Measurements from ENCODE around the gene GEMIN5.

The GEMIN5 gene

DNA sequence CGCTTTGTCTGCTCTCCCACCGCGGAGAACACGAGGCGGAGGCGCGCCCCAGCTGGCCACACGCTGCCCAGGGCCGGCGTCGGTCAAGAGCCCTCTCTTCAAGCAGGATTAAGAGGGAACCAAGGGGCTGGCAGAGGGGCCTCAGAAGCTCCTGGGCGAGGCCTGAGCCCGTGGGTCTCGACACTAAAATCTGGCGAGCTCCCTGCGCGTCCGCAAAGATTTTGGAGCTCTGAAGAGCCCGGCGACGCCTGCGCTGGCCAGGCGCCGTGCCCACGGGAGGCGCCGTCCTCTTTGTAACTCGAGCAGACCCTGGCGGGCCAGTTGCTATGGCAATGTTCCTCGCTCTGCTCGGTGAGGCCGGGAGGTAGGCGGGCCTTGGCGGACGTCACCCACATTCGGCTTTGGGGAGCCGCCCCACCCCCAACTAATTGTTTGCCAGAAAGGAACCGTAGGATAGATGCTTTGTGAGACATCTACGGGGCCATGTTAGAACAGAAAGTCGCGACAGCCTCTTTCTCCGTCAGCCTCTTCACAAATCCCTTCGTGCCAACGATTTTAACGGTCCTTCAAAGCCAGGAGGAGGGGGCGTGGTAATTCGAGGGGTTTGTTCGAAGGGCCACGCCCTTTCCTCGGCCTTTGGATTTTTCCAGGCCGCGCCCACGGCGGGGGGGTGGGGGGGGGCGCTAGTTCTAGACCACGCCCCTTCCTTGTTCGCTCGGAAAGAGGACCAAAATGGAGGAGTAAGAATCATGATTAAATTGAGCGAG lies 80.3 kb downstream of the GEMIN5 start:
- in situ Hi-C loops (cut with MboI; ENCODE audit: low sequenced_read_pairs): no loop called here

DNA sequence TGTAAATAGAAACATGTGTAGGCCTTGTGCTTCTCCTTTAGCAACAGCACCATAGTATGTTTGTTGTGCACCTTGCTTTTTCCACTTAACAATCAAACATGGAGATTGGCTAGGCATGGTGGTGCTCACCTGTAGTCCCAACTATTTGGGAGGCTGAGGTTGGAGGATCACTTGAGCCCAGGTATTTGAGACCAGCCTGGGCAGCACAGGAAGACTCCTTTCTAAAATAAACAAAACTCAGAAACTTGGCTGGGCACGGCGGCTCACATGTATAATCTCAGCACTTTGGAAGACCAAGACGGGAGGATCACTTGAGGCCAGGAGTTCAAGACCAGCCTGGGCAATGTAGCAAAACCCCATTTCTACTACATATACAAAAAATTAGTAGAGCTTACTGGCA lies 86.7 kb downstream of the GEMIN5 start:
- in situ Hi-C loops (cut with MboI; ENCODE audit: low sequenced_read_pairs): no loop called here

DNA sequence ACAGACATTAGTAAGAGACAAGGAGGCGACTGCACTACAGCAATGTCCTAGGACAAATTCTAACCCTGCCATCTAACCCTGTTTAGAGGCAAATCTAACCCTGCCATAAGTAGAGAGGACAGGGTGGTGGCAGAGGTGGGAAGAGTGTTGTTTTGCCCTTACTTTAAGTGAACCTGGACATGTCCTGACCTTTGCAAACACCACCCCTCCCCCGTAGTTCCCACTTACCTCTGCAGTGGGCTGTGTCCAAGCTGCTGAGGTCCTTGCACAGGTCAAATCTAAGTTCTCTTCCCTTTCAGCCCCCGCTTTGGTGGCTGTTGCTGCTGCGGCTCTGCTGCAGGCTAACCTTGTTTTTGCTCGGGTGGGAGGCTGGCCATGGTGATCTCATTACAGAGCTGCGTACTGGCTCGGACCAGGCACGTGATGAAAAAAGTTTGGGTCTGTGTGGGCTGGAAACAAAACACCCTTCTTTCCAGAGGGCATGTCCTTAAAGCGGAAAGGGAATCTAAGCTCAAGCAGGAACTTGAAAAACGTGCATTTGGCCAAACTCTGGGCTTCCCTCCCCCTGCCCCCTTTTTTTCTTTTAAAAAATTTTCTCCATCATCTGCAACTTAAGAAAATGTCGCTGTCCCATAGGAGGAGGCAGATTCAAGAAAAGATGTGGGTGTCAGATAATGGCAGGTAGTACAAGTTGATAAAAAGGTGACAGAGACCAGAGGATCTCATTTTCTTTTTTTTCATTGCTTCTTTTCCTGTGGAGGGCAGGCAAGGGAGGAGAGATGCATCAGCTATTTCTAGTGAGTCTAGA lies 87.6 kb downstream of the GEMIN5 start, which contains the start of gene FAXDC2:
Gene FAXDC2 (minus strand): TSS at position 349 of the 808 bp plus-strand sequence. CDS start 12,425 bp downstream, outside the sequence.
- in situ Hi-C loops (cut with MboI; ENCODE audit: low sequenced_read_pairs): no loop called here

DNA sequence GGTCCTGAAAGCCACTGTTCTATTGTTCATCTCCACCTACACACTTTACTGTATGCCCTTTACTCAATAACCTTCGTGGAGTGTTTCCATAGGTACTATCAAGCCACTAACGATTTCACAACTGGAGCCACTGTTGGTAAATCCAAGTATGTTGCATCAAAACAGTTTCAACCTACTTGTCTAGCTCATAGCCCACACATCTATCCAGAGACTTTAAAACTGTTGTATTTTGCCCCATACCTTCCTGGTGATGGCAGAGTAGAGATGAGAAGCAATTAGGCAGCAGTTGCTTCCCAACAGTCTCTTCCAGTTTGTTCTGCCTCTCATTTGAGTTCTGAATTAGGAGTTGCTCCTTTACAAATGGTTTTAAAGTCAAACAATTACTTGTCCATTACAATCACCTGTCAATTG lies 88.2 kb downstream of the GEMIN5 start:
- in situ Hi-C loops (cut with MboI; ENCODE audit: low sequenced_read_pairs): no loop called here

- in situ Hi-C loops (cut with MboI; ENCODE audit: low sequenced_read_pairs): no loop called here
Measured at GRCh38 chr5:154849264-154849785, 88.7 kb downstream of the GEMIN5 start.

GRCh38 chr5:154844809-154845208 lies 93.2 kb downstream of the GEMIN5 start:
- in situ Hi-C loops (cut with MboI; ENCODE audit: low sequenced_read_pairs): no loop called here

- in situ Hi-C loops (cut with MboI; ENCODE audit: low sequenced_read_pairs): no loop called here
Measured at GRCh38 chr5:154842689-154843530, 95.1 kb downstream of the GEMIN5 start.

- in situ Hi-C loops (cut with MboI; ENCODE audit: low sequenced_read_pairs): no loop called here
Measured at GRCh38 chr5:154841273-154841661, 96.7 kb downstream of the GEMIN5 start.

DNA sequence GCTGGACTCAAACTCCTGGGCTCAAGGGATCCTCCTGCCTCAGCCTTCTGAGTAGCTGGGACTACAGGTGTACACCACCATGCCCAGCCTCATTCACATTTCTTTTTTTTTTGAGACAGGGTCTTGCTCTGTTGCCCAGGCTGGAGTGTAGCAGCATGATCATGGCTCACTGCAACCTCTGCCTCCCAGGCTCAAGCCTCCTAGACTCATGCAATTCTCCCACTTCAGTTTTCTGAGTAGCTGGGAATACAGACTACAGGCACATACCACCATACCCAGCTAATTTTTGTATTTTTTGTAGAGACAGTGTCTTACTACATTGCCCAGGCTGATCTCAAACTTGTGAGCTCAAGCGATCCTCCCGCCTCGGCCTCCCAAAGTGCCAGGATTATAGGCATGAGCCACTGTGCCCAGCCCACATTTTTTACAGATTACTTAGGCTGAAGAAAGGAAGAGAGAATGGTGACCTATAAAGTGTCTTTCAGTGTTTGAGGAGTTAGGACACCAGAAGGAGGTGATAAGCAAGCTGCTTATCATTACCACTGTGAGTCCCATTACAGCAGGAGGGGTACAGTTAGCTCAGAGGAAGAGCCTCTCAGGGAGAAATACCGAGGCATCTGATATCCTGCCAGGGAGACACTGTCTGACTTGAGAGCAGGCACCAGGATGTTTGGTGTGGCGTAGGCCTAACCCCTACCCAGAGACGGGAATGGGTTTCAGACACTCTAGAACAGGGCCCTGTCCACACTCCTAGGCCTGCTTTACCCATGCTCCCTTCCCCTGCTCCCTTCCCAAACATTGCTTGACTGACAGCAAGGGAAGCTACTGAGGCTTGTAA lies 97.4 kb downstream of the GEMIN5 start:
- in situ Hi-C loops (cut with MboI; ENCODE audit: low sequenced_read_pairs): no loop called here

All from hTERT RPE-1 (cell line).